ENCODE results near the gene ATG4C. TPM values are rescaled to one million over a fixed set of nuclear protein-coding genes. Genes with fewer than 3 reads are reported as not detected.
"Not testable (repeated sequence)": the region's sequence is repeated elsewhere in the genome, so short reads cannot be mapped to it uniquely, and the experiment has no call there.

The ATG4C gene
- total RNA-seq = 8.8 TPM in 2 replicates

GRCh38 chr1:62783736-62784508, at the start of gene ATG4C:
Gene ATG4C, plus strand, starts transcription at chr1:62784132. Its CDS starts 19,655 bp downstream, at chr1:62803787.
- H3K9me3 Mint-ChIP-seq = no peaks in the 10 kb centered on the region

GRCh38 chr1:62735491-62736171, 48.3 kb upstream of the ATG4C start:
- no peak for DNase-seq (ENCODE audit: low spot score)
- intact Hi-C loops (cut with micrococcal nuclease) = no loop called here
- H3K27ac Mint-ChIP-seq = no peak overlapping the region
- H3K4me3 Mint-ChIP-seq = no peak overlapping the region
- no peaks in the 10 kb centered on the region for H3K36me3 Mint-ChIP-seq (ENCODE audit: low read depth)
- peaks cover 3% of the 10 kb centered on the region for H3K27me3 Mint-ChIP-seq (ENCODE audit: insufficient read depth)
- no peaks in the 10 kb centered on the region for H3K9me3 Mint-ChIP-seq
- H3K4me1 Mint-ChIP-seq (ENCODE audit: low read depth) = peaks cover 3% of the 10 kb centered on the region

More at GRCh38 chr1:62783736-62784508, at the start of gene ATG4C:
- Mint-ChIP-seq H3K4me3 (no peak within 1 kb of the TSS), H3K36me3 (ENCODE audit: low read depth) (no peaks in the 10 kb centered on the region), H3K4me1 (ENCODE audit: low read depth) (peaks cover 8% of the 10 kb centered on the region), H3K27me3 (ENCODE audit: insufficient read depth) (peaks cover 4% of the 10 kb centered on the region), H3K27ac (no peak within 1 kb of the TSS)
- DNase-seq (ENCODE audit: low spot score) = peak; percentile 90
- intact Hi-C loops (cut with micrococcal nuclease) = loop anchor here (1.0 to 10.0 kb wide), 7 partner anchors 96 to 1469 kb away; partner anchors contain the start of genes ALG6, DOCK7, EFCAB7 and ITGB3BP

- H3K27ac Mint-ChIP-seq; intact Hi-C loops (cut with micrococcal nuclease); H3K4me3 Mint-ChIP-seq; H3K4me1 Mint-ChIP-seq (ENCODE audit: low read depth); DNase-seq (ENCODE audit: low spot score); H3K9me3 Mint-ChIP-seq; H3K36me3 Mint-ChIP-seq (ENCODE audit: low read depth): not testable (repeated sequence)
- peaks cover 15% of the 10 kb centered on the region for H3K27me3 Mint-ChIP-seq (ENCODE audit: insufficient read depth)
Measured at GRCh38 chr1:62740701-62741100, 43.2 kb upstream of the ATG4C start.

GRCh38 chr1:62744611-62745577, 39.0 kb upstream of the ATG4C start:
- no peak overlapping the region for H3K4me3 Mint-ChIP-seq
- peaks cover 13% of the 10 kb centered on the region for H3K27me3 Mint-ChIP-seq (ENCODE audit: insufficient read depth)
- no peak for DNase-seq (ENCODE audit: low spot score)
- no peaks in the 10 kb centered on the region for H3K9me3 Mint-ChIP-seq
- intact Hi-C loops (cut with micrococcal nuclease) = loop anchor here (5.0 kb wide), 1 partner anchor 663 kb away; no protein-coding TSS in a partner anchor
- peaks cover 7% of the 10 kb centered on the region for H3K4me1 Mint-ChIP-seq (ENCODE audit: low read depth)
- H3K36me3 Mint-ChIP-seq (ENCODE audit: low read depth) = no peaks in the 10 kb centered on the region
- H3K27ac Mint-ChIP-seq = no peak overlapping the region

- H3K4me1 Mint-ChIP-seq (ENCODE audit: low read depth) = no peaks in the 10 kb centered on the region
- H3K4me3 Mint-ChIP-seq = no peak overlapping the region
- no peak overlapping the region for H3K27ac Mint-ChIP-seq
Measured at GRCh38 chr1:62746086-62746808, 37.7 kb upstream of the ATG4C start.

GRCh38 chr1:62746809-62747138, 37.2 kb upstream of the ATG4C start:
- H3K36me3 Mint-ChIP-seq (ENCODE audit: low read depth) = no peaks in the 10 kb centered on the region
- H3K4me3 Mint-ChIP-seq = no peak overlapping the region
- peaks cover 16% of the 10 kb centered on the region for H3K27me3 Mint-ChIP-seq (ENCODE audit: insufficient read depth)
- H3K4me1 Mint-ChIP-seq (ENCODE audit: low read depth) = no peaks in the 10 kb centered on the region
- no peak overlapping the region for H3K27ac Mint-ChIP-seq
- no peaks in the 10 kb centered on the region for H3K9me3 Mint-ChIP-seq
- intact Hi-C loops (cut with micrococcal nuclease) = loop anchor here (1.0 to 5.0 kb wide), 3 partner anchors 238 to 664 kb away; no protein-coding TSS in a partner anchor
- DNase-seq (ENCODE audit: low spot score) = no peak

More at GRCh38 chr1:62746086-62746808, 37.7 kb upstream of the ATG4C start:
- Mint-ChIP-seq H3K27me3 (ENCODE audit: insufficient read depth) (peaks cover 17% of the 10 kb centered on the region), H3K9me3 (no peaks in the 10 kb centered on the region), H3K36me3 (ENCODE audit: low read depth) (no peaks in the 10 kb centered on the region)
- no peak for DNase-seq (ENCODE audit: low spot score)
- intact Hi-C loops (cut with micrococcal nuclease) = loop anchor here (1.0 to 5.0 kb wide), 3 partner anchors 238 to 664 kb away; no protein-coding TSS in a partner anchor

GRCh38 chr1:62753031-62753965, 30.6 kb upstream of the ATG4C start:
- intact Hi-C loops (cut with micrococcal nuclease) = no loop called here
- DNase-seq (ENCODE audit: low spot score) = no peak
- Mint-ChIP-seq H3K4me1 (ENCODE audit: low read depth) (no peaks in the 10 kb centered on the region), H3K4me3 (no peak overlapping the region), H3K27me3 (ENCODE audit: insufficient read depth) (peaks cover 5% of the 10 kb centered on the region), H3K9me3 (no peaks in the 10 kb centered on the region), H3K36me3 (ENCODE audit: low read depth) (no peaks in the 10 kb centered on the region), H3K27ac (no peak overlapping the region)

GRCh38 chr1:62754938-62755337, 29.0 kb upstream of the ATG4C start:
- H3K36me3 Mint-ChIP-seq (ENCODE audit: low read depth); H3K4me3 Mint-ChIP-seq; H3K9me3 Mint-ChIP-seq; intact Hi-C loops (cut with micrococcal nuclease); H3K27me3 Mint-ChIP-seq (ENCODE audit: insufficient read depth); H3K27ac Mint-ChIP-seq; H3K4me1 Mint-ChIP-seq (ENCODE audit: low read depth); DNase-seq (ENCODE audit: low spot score): not testable (repeated sequence)

GRCh38 chr1:62756255-62756884, 27.6 kb upstream of the ATG4C start:
- H3K9me3 Mint-ChIP-seq; H3K27ac Mint-ChIP-seq; DNase-seq (ENCODE audit: low spot score); H3K4me3 Mint-ChIP-seq; H3K4me1 Mint-ChIP-seq (ENCODE audit: low read depth); H3K36me3 Mint-ChIP-seq (ENCODE audit: low read depth); H3K27me3 Mint-ChIP-seq (ENCODE audit: insufficient read depth); intact Hi-C loops (cut with micrococcal nuclease): not testable (repeated sequence)

GRCh38 chr1:62759232-62759875, 24.6 kb upstream of the ATG4C start:
- H3K9me3 Mint-ChIP-seq = not testable (repeated sequence)

More at GRCh38 chr1:62759232-62759875, 24.6 kb upstream of the ATG4C start:
- intact Hi-C loops (cut with micrococcal nuclease); H3K4me1 Mint-ChIP-seq (ENCODE audit: low read depth); H3K27me3 Mint-ChIP-seq (ENCODE audit: insufficient read depth); H3K4me3 Mint-ChIP-seq; DNase-seq (ENCODE audit: low spot score); H3K36me3 Mint-ChIP-seq (ENCODE audit: low read depth); H3K27ac Mint-ChIP-seq: not testable (repeated sequence)
